Measurements from ENCODE around the gene EEPD1.

DNA sequence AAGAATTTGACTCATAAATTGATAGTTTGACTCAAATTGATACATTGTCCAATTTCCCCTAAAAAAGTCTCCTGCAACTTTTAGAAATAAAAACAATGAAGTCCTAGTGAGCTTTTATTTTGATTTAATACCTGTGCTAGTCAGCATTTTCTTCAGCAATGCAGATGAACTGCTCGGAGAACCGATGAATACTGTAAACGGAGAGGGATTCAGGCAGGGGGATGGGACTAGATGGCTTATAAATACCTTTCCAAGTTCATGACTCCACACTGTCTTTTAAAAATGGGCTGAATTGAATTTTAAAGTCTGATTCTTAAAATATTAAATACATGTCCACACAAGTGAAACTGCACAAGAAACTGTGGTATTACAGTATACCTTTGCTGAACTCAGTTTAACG, 12.7 kb downstream of the EEPD1 start:
- TF ChIP-seq TAF1 (IDR thresholded peaks at IDR 0.05; ENCODE audit: low read depth, low read length): no peak
- no peak for TF ChIP-seq POLR2A (IDR thresholded peaks at IDR 0.05; ENCODE audit: low read depth, low read length)
- TF ChIP-seq POLR2AphosphoS5 (IDR thresholded peaks at IDR 0.05; ENCODE audit: low read depth, low read length): no peak
- TF ChIP-seq SPI1 (IDR thresholded peaks at IDR 0.05; ENCODE audit: low read depth, low read length): no peak
